GM12878 (cell line): Measurements from ENCODE around the gene UMAD1. TPM values are rescaled to one million over a fixed set of nuclear protein-coding genes. Genes with fewer than 3 reads are reported as not detected.

Experiments used
- CHD1 ChIP-seq: IDR thresholded peaks from 2 replicates; pipeline ENCODE4 v1.6.1; 2012; ENCODE audit warnings: low read depth, low read length, improper control_type of control experiment
- CHD2 ChIP-seq: IDR thresholded peaks from 2 replicates; pipeline ENCODE4 v1.6.1; 2011; ENCODE audit warnings: low read depth, low read length, improper control_type of control experiment, borderline replicate concordance
- HCFC1 ChIP-seq: fragments of 150-350 bp; IDR thresholded peaks from 2 replicates; pipeline ENCODE4 v1.6.1; 2014; ENCODE audit warnings: low read length
- HDGF ChIP-seq: fragments of 450-650 bp; IDR thresholded peaks from 2 replicates; pipeline ENCODE4 v1.6.1; 2016; ENCODE audit warnings: antibody characterized with exemption
- JUND ChIP-seq: IDR thresholded peaks from 2 replicates; pipeline ENCODE4 v1.6.1; 2012; ENCODE audit warnings: low read depth, mild to moderate bottlenecking, low read length, improper control_type of control experiment, moderate library complexity
- NFIC ChIP-seq: IDR thresholded peaks from 2 replicates; pipeline ENCODE4 v1.6.1; 2012; ENCODE audit warnings: low read depth, mild to moderate bottlenecking, inconsistent platforms, low read length, moderate library complexity
- PAX5 ChIP-seq: IDR thresholded peaks from 2 replicates; pipeline ENCODE4 v1.6.1; 2011; ENCODE audit warnings: low read depth, low read length, borderline replicate concordance
- POLR2AphosphoS2 ChIP-seq: IDR thresholded peaks from 2 replicates; pipeline ENCODE4 v1.6.1; 2011; ENCODE audit warnings: low read depth, mild to moderate bottlenecking, low read length, improper control_type of control experiment, moderate library complexity
- POLR2AphosphoS5 ChIP-seq: IDR thresholded peaks from 2 replicates; pipeline ENCODE4 v1.6.1; 2011; ENCODE audit warnings: mild to moderate bottlenecking, low read length, inconsistent platforms
- SMARCA5 ChIP-seq: fragments of 450-650 bp; IDR thresholded peaks from 2 replicates; pipeline ENCODE4 v1.6.1; 2017; ENCODE audit warnings: mild to moderate bottlenecking
- STAT1 ChIP-seq: fragments of 450-650 bp; conservative IDR thresholded peaks from 2 replicates; pipeline ENCODE4 v1.6.1; 2014; ENCODE audit warnings: antibody characterized with exemption, mild to moderate bottlenecking
- TCF7 ChIP-seq: IDR thresholded peaks from 2 replicates; pipeline ENCODE4 v1.6.1; 2014; ENCODE audit warnings: antibody characterized with exemption, borderline replicate concordance
- polyA plus RNA-seq, 11 experiments: library from polyadenylated mRNA; depleted of rRNA in 4 of 11; unstranded in 6 of 11; stranded (reverse) in 5 of 11; fragments of >200 nt; fragmentation: Nextera tagmentation in 4 of 11; fragmentation: Illumina TruSeq in 1 of 11; extraction: Ambion mirVana in 4 of 11; extraction: Trizol in 1 of 11; gene quantifications; 1 replicate in 1 of 11; 2 replicates in 10 of 11; pipeline versions ENCODE4 v1.2.1 to v1.2.3, GENCODE V29; 2011 to 2016; ENCODE audit warnings: inconsistent platforms in 2 of 11, missing spikeins in 2 of 11, low read depth in 1 of 11
- total RNA-seq, 4 experiments: library from RNA; depleted of rRNA in 3 of 4; stranded (reverse); fragments of >200 nt in 3 of 4; fragmentation: Illumina TruSeq in 1 of 4; extraction: Trizol in 1 of 4; gene quantifications; 2 replicates each; pipeline versions ENCODE4 v1.2.1 to v1.2.3, GENCODE V29; 2013 to 2021
- TF ChIP-seq, protein P1 (sequence below): IDR thresholded peaks from 2 replicates; pipeline ENCODE4 v1.6.1; 2011; ENCODE audit warnings: mild to moderate bottlenecking, low read depth, low read length, moderate library complexity; ENCODE audit not compliant: insufficient replicate concordance
- TF ChIP-seq, protein P2 (sequence below): fragments of 450-650 bp; IDR thresholded peaks from 2 replicates; pipeline ENCODE4 v1.6.1; 2017; ENCODE audit warnings: low read depth, mild to moderate bottlenecking, moderate library complexity
- TF ChIP-seq, protein P3 (sequence below): IDR thresholded peaks from 2 replicates; pipeline ENCODE4 v1.6.1; 2012; ENCODE audit warnings: low read depth, low read length, improper control_type of control experiment
- TF ChIP-seq, protein P4 (sequence below): fragments of 450-650 bp; IDR thresholded peaks from 2 replicates; pipeline ENCODE4 v1.6.1; 2017; ENCODE audit warnings: borderline replicate concordance
- TF ChIP-seq, protein P5 (sequence below): fragments of 150-350 bp; IDR thresholded peaks from 2 replicates; pipeline ENCODE4 v1.6.1; 2016; ENCODE audit warnings: low read depth, low read length

Gene UMAD1
- total and polyA plus RNA-seq, 10 of the 15 experiments (the other 5 are each of a cell fraction or from before 2014, with no cell fraction given), result 6.0 to 28.6 (median 9.3) TPM

DNA sequence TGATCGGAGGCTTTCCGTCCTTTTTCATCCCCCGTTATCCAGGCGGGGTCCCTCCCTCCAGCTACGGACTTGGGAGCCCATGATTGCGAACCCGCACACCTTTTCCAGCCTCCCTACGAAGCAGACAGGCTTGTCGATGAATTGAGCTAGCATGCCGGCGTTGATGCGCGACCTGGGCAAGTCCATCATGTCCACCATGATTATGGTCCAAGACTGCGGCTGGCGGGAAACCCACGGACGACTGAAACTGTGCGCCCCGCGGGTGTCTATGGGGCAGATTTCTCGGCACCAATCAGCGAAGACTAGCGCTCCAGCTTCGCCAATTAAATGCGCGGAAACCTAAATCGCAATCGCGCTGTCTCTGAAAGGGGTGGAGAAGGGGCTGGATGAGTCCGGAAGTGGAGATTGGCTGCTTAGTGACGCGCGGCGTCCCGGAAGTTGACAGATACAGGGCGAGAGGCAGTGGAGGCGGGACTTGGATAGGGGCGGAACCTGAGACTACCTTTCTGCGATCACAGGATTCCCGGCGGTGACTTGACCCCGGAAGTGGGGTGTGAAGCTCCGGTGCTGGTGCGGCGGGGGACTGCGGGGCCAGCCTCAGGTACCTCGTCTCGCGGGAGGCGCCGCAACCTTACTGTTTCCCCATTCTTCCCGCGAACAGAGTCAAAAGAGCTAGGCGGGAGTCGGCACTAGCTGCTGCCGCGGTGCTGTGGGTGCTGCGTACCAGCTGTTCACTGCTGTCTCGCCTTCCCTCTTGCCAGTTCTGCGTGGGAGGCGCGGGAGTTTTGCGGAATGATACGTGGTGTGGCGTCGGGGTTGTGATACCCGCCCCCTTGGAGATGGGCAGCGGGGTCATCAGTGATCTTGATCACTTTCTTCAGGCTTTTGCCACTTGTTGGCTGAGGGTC lies at the start of gene UMAD1 (continued):
- TF ChIP-seq SMARCA5 (peak; percentile 26; the same call in 1 of the 2 replicates), STAT1 (0 out of 2 replicates have a peak, but pooled peaks have one; percentile 42), JUND (0 out of 2 replicates have a peak, but pooled peaks have one; percentile 6), POLR2AphosphoS2 (peak; percentile 70; the same call in 1 of the 2 replicates), CHD1 (no peak), CHD2 (peak; percentile 96), PAX5 (0 out of 2 replicates have a peak, but pooled peaks have one; percentile 11), NFIC (0 out of 2 replicates have a peak, but pooled peaks have one; percentile 52), POLR2AphosphoS5 (peak; percentile 93), HCFC1 (peak; percentile 48), TCF7 (no peak), HDGF (peak; percentile 91)
- TF ChIP-seq, protein P1, sequence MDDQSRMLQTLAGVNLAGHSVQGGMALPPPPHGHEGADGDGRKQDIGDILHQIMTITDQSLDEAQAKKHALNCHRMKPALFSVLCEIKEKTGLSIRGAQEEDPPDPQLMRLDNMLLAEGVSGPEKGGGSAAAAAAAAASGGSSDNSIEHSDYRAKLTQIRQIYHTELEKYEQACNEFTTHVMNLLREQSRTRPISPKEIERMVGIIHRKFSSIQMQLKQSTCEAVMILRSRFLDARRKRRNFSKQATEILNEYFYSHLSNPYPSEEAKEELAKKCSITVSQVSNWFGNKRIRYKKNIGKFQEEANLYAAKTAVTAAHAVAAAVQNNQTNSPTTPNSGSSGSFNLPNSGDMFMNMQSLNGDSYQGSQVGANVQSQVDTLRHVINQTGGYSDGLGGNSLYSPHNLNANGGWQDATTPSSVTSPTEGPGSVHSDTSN, result no peak
- TF ChIP-seq, protein P2, sequence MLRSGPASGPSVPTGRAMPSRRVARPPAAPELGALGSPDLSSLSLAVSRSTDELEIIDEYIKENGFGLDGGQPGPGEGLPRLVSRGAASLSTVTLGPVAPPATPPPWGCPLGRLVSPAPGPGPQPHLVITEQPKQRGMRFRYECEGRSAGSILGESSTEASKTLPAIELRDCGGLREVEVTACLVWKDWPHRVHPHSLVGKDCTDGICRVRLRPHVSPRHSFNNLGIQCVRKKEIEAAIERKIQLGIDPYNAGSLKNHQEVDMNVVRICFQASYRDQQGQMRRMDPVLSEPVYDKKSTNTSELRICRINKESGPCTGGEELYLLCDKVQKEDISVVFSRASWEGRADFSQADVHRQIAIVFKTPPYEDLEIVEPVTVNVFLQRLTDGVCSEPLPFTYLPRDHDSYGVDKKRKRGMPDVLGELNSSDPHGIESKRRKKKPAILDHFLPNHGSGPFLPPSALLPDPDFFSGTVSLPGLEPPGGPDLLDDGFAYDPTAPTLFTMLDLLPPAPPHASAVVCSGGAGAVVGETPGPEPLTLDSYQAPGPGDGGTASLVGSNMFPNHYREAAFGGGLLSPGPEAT, result peak; percentile 76
- TF ChIP-seq, protein P3, sequence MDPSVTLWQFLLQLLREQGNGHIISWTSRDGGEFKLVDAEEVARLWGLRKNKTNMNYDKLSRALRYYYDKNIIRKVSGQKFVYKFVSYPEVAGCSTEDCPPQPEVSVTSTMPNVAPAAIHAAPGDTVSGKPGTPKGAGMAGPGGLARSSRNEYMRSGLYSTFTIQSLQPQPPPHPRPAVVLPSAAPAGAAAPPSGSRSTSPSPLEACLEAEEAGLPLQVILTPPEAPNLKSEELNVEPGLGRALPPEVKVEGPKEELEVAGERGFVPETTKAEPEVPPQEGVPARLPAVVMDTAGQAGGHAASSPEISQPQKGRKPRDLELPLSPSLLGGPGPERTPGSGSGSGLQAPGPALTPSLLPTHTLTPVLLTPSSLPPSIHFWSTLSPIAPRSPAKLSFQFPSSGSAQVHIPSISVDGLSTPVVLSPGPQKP, result peak; percentile 88
- TF ChIP-seq, protein P4, sequence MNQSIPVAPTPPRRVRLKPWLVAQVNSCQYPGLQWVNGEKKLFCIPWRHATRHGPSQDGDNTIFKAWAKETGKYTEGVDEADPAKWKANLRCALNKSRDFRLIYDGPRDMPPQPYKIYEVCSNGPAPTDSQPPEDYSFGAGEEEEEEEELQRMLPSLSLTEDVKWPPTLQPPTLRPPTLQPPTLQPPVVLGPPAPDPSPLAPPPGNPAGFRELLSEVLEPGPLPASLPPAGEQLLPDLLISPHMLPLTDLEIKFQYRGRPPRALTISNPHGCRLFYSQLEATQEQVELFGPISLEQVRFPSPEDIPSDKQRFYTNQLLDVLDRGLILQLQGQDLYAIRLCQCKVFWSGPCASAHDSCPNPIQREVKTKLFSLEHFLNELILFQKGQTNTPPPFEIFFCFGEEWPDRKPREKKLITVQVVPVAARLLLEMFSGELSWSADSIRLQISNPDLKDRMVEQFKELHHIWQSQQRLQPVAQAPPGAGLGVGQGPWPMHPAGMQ, result peak; percentile 58; the same call in 1 of the 2 replicates
- TF ChIP-seq, protein P5, sequence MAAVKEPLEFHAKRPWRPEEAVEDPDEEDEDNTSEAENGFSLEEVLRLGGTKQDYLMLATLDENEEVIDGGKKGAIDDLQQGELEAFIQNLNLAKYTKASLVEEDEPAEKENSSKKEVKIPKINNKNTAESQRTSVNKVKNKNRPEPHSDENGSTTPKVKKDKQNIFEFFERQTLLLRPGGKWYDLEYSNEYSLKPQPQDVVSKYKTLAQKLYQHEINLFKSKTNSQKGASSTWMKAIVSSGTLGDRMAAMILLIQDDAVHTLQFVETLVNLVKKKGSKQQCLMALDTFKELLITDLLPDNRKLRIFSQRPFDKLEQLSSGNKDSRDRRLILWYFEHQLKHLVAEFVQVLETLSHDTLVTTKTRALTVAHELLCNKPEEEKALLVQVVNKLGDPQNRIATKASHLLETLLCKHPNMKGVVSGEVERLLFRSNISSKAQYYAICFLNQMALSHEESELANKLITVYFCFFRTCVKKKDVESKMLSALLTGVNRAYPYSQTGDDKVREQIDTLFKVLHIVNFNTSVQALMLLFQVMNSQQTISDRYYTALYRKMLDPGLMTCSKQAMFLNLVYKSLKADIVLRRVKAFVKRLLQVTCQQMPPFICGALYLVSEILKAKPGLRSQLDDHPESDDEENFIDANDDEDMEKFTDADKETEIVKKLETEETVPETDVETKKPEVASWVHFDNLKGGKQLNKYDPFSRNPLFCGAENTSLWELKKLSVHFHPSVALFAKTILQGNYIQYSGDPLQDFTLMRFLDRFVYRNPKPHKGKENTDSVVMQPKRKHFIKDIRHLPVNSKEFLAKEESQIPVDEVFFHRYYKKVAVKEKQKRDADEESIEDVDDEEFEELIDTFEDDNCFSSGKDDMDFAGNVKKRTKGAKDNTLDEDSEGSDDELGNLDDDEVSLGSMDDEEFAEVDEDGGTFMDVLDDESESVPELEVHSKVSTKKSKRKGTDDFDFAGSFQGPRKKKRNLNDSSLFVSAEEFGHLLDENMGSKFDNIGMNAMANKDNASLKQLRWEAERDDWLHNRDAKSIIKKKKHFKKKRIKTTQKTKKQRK, result no peak
